GM18499 (cell line): ENCODE data around the gene CHCHD6.

Experiments used
- ATAC-seq: cut with Tn5 transposase; IDR thresholded peaks from one replicate; pipeline ENCODE4 v1.9.1; 2021; ENCODE audit warnings: moderate number of reproducible peaks; ENCODE audit not compliant: insufficient read depth, unreplicated experiment

The CHCHD6 gene

DNA sequence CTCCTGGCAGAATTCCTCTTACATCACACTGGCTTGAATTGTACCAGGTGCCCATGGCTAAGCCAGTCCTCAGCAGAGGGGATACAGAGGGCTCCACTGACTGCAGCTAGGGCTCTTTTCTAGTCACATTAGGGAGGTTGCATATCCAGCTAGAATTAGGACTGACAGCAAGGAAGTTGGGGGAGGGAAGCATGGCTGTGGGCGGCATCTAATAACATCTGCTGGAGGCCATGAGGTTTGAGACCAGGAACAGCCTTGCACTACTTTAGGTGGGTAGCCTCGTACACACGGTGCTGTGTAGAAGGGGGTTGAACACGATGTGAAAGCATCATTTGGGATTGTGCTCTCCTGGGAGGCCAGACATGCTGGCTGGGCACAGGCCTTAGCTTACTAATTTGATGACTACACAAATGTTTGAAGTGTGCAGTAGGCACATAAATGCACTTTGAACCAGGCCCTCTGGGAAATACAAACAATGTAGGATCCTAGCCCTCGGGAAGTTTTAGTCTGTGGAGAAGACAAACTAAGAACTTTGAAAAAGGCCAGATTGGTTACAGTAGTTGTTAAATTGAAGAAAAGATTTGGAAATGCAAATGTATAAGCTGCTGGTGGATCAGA is 30.2 kb downstream of the CHCHD6 start:
- ATAC-seq: no peak

DNA sequence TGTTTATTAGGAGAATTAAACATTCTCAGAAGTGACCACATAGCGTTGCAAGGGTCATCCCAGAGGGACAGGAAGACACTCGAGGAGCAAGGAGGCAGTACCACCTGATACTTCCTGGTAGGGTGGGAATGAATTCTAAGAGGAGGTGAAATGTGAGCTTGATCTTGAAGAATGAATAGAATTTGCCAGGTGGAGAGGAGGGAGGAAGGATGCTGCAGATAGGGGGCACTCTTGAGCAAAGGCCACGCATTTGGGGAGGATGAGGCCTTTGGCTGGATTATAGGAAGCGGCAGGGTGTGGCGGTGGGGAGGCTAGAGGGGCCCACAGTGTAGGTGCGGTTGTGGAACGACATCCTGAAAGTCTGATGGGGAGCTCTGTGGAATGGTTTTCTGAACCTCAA is 33.5 kb downstream of the CHCHD6 start:
- ATAC-seq: no peak

DNA sequence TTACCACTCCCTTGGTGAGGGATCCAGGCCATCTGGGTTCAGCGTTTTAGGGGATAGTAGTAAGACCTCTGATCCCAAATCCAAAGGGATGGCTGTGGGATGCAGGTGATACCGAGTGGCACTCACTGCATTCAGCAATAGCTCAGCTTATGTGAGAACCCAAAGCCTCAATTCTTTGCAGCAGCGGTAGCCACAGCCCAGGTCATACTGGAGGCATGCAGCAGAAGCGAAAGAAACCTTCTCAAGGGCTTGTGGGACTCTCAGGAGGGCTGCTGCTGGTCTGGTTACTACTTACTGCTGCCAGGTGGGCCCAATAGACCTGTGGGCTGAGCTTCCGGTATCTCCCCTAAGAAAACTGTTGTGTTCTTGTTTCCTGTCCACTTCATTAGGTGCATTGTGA is 38.0 kb downstream of the CHCHD6 start:
- ATAC-seq: no peak

DNA sequence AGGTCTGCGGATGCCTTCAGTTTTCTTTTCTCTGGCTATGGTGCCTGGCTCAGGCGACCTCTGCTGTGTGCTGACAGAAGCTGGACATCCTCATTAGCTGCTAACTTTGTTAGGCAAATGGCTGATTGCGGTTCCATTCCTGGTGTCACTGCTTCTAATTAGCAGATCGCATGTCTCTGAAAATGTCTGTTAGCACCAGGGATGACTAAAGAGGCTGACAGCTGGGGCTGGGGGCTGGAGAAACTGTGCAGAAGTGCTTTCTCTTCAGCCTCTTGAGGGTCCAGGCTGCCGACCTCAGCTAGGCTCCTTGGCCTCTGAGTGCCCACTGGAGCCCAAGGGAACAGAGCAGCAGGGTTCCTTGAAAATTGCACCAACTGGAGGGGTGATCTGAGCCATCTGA is 39.3 kb downstream of the CHCHD6 start:
- no peak for ATAC-seq

DNA sequence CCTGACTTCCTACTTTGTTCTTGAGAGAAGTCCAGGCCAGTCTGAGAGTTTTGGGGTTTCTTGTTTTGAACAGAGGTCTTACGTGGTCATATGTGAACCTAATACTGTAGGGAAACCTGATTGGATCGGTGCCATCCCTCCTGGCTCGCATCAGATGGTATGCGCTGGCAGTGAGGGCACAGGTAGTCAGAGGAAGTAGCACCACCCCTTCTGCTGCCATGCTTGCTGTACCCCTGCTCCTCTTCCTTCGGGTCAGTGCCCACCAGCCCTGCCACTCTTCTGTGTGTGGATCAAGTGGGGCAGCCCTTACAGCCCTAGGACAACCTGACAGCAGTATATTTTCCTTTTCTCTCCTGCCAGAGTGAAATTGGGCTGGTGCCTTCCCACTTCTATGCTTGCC is 39.7 kb downstream of the CHCHD6 start:
- ATAC-seq: no peak

DNA sequence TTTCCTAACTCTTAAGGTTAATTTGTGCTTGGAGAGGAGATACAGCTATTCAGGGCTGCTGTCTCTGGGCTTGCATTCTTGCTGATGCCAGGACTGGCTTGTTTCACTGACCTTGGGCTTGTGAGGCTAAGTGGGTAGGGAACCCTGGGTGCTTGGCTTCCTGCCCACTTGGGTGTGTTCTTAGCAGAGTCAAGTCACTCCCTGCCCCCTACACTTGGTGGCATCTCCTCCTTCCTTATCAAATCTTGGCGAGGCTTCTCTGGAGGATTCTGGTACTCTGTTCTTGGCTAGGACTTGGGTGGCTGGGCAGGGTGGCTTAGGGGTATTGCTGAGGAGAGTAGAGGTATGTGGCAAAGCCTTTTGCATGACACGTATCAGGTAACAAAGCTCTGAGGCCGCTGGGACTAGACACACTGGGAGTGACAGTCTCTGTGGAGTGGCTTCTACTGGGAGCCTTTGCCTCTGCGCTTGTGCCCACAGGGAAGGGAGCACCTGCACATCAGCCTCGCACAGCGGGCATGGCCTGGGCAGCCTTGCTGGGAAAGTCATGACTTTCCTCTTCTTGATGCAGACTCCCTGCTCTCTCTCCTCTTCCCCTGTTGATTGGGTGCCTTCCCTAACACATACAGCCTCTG is 41.8 kb downstream of the CHCHD6 start:
- no peak for ATAC-seq

DNA sequence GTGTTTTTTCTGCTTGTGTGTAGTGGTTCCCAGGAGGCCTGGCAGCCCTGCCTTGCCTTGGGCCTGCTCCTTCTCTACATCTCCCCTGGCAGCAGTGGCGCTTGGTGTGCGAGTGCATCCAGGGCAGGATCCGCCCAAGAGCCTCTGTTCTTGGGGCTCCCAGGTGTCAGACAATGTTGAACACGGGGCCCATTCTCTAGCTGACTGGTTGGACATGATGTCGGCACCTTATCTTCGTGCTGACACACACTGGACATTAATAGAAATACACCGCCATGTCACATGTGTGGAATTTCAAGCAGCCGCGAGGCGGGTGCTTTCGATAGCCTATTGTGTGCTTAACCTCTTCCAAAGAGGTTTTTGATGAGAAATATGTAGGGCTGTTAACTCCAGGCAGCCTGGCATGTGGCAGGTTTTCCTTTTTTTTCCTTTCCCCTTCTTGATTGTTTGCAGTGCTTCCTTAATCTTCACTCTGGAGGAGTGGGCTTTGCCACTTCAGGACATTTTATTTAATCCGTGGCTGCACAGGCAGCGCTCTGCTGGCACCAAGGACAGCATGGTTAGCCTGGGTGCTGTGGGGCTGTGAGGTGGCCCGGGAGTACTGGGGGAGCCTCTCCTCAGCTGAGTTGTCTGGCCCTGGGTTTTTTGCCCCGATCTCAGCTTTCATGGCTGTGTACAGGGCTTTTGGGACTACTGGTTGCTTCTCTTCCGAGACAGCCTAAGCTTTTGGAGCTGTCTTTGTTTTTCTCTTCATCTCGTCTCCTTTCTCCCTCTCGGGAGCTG is 42.5 kb downstream of the CHCHD6 start:
- no peak for ATAC-seq

DNA sequence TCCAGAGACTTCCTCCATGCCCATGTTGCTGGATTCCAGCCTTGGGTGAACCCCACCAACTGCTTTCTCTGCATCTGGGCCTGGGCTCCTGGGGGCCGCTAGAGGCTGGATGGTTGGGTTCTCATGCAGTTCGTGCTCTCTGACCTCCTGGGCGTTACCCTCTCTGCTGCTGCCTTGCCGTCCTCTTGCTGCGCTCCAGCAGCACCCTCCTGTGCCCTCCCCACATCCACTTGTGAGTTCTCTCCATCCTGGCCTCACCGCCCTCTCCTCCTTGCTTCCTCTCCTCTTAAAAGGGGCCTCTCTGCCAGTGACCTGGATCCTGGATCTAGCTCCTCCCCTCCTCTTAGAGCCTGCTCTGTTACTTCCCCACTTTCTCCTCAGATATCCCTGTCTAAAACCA is 43.7 kb downstream of the CHCHD6 start:
- ATAC-seq: no peak

DNA sequence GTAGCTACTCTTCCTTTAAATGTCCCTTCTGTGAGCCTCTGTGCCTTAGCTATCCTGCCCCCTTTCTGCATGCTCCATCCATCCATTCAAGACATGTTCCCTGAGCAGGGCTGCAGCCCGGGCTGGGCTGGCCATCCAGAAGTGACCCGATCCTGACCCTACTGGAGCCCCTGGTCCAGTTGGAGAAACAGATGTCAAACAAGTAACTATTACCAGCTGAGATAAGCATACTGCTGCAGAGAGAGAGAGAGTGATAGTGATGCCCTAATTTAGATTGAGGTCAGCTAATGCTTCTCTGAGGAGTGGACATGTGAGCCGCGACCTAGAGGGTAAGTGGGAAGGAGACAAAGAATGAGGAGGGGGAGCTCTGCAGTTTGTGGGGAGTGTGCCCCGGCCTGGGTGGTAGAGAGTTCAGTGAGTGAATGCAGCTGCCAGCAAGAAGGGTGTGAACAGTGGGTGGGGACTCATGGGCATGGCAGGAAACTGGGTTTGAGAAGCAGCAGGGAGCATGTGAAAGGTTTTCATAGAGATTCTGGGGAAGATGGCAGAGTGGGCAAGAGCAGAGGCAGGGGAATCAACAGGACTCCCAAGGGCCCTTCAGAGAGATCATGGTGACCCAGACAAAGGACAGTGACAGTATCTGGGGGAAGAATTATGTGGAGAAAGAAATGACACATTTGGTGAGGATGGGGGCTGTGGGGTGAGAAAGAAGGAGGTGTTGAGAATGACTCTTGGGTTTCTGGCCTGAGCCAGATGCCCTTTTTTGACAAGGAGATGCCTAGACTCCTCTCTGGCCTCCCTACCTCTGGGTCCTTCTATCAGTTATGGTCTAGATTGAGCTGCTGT is 44.9 kb downstream of the CHCHD6 start:
- ATAC-seq: no peak

DNA sequence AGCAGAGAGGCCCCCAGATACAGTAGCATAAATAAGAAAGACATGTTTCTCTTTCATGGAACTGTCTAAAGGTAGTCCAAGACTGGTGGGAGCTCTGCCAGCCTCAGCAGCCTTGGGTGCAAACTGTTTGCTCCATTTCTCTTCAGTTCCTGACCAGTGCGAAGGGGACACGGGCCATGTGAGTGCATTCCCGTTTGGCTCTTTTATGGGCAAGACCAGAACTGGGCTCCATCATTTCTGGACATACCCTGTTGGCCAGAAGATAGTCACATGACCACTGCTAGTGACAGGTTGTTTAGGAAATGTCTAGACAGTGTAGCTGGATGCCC is 45.5 kb downstream of the CHCHD6 start:
- no peak for ATAC-seq

DNA sequence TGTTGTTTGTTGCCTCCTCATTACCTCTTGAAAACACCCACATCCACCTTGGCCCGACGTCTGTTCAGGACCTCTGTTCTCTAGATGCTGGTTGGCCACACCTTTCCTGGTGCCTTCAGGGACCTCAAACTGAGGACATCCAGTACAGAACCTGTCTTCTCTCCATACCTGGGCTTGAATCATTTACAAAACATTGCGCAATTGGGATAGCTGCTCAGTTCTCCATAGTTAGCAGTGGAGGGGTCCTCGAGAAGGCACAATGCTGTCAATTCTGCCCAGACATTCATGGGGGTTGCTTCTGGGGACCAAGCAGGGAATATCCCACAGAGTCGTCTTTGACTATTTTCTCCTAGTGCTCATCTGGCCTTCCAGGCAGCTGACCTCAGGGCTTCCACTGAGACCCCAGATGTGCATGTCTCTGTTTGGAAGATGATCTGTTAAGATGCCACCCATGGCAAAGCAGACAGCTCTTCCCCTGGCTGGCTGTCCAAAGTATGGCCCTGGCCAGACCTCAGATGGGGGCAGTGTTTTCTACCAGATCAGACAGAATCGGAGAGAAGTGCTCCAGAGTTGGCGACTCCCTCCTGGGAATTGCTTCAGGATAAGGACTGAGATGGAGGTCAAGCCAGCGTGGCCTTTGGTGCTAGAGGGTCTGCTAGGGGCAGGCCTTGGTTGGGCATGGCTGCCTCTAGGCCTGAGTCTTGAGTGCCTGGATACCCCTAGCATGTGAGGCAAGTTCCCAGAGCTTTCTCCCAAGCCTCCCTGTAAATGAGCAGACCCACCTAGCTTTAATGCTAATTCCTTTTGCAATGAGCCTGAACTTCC is 46.1 kb downstream of the CHCHD6 start:
- ATAC-seq: no peak

DNA sequence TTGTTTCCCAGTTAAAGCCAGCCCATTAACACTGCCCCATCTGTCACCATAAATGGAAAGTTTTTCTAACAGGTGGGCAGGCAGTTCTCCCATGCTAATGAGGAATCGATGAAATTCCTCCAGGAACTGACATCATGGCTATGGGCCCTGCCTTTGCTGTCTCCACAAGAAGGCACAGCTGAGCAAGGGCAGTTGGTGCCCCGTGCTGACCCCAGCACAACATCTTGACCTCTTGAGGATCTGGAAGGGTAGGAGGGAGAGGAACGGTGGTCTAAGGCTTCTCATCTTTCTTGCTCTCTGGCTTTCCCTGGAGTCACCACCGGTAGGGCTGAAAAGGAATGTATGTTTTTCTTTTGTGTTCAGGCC is 46.7 kb downstream of the CHCHD6 start:
- no peak for ATAC-seq

DNA sequence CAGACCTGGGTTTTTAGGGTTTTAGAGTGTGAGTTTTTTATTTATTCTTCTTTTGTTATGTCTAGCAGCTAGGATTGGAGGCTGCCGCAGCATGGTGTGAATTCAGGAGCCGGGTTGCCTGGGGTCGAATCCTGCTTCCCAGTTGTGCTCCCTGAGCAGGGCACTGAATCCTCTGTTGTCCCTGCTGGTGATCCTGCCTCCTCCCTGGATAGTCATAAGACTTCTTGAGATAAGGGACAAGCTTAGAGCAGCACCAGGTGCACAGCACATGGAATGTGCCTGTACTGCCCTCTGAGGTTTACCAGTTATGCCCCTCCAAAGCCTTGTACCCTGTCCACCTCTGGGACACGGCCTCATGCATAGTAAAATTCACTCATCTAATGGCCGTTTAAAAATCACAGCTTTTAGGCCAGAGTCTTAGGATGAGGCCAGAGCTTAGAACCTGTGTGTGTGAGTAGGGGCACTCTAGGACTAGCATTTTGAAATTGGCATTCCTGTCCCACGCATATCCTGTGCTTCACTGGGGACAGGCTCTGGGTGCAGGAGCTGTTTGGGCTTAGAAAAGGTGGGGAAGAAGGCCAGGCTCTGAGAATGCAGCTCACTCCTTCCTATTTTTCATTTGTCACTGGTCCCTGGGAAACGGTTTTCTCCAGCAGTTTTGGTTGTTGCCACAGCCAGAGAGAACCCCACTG is 47.7 kb downstream of the CHCHD6 start:
- ATAC-seq: no peak

DNA sequence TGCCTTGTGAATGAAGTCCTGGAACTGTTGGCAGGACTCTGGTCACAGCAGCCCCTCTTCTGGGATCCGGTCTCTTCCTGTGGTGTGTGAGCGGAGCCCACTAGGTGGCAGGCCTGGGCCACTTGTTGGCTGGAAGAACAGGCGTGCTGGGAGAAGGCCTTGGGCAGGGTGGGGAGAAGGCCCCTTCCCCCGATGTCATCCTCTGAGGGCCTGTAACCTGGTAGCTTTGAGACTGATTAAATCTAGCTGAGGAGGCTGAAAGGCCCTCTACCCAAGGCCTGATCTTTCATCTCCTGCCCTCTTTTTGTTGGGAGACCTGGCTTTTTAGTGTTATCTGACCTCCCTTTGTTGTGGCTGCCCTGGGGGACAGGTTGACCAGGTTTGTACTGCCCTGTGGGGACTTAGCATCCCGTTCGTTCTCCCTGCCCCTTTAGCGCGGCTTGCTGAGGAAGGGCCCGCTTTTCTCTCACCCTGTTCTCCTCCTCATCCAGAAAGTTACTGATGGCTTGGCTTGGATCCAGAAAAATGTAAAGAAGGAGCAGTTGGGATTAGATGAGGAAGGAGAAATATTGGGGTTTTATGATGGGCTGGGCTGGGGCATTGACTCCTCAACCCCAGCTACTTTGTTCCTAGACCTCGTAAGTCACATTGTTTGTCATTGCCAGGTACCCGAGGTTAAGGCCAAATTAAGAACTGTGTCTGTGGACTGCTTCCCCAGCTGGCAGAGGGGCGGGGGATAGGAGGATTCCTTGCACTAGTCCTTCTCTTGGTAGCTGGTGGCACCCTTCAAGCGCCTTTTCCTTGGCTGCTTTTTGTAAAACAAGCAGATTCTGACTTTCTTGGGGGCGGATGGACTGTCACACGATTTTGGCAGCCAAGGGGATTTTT is 48.5 kb downstream of the CHCHD6 start:
- ATAC-seq: no peak

DNA sequence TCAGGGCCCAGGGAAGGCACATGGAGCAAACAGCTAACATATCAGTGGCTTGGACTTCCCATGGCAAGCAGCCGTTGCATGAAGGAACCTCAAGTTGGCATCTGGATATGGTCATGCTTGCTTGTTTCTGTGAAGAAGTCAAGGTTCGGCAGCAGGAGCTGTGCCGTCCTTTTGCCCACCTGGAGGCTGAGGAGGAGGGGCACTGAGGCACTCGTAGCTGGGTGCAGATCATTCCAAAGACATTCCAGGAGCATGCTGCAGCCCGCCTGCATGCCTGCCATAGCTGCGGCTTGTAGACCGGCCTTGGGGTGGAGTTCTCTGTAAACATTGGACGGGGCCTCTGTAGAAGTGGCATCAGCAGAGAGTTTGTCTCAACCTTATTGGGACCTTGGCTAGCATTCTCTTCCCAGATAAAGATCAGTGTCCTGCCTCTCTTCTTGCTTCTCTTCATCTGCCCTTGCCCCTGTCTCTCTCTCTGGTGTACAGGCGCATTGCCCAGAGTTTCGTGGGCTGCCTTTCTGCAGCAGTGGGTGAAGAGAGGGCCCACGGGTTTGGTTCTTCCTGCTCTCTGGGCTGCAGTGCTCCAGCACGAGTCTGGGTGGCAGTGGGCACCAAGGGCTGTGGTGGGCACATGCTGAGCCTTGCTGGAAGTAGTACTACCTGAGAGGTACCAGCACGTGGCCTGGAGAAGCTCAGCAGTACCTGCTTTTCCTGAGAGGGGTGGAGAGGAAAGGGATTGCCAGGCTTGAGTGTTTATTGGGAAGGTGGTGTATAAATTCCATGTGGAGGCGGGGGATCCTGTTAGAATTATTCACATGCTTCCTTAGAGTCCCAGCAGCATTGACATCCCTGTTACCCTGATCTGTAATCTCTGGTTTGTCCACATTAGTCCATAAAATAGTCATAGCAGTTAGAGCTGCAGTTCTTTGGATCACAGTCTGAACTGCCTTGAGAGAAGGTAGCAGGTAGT is 49.4 kb downstream of the CHCHD6 start:
- no peak for ATAC-seq

DNA sequence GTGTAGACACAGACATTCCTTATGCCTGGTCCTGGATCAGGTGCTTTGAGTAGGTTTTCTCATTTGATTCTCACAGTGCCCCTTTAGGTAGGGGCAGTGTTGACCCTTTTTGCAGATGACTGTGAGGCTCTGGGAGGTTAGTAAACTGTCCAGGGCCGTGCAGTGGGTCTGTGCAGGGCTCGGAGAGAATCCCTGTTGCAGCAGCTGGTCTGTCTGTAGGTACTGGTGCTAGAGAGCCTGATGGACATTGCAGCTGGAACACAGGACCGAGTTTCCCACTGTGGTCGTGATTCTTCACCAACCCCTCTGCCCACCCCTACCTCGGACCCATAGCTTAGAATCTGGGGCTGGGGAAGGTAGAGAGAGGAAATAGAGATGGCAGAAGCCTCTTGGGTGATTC is 51.8 kb downstream of the CHCHD6 start:
- no peak for ATAC-seq

DNA sequence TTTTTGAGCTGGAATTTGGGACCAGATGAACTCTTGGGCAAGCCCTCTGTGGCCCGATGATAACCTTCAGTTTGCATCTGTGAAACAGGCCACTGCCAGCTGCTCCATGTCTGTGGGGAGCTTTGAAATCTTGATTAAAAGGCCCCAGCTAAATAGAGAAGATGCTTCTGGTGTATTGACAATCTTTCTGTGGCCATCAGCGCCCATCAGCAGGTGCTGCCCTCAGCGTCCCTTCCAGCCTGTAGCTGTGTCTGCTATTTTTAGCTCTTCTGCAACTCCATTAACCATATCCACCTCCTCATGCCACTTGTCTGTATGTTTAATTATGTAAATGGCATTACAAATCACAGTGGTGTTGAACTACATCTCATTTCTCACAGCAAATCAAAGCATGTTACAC is 54.0 kb downstream of the CHCHD6 start:
- ATAC-seq: no peak

DNA sequence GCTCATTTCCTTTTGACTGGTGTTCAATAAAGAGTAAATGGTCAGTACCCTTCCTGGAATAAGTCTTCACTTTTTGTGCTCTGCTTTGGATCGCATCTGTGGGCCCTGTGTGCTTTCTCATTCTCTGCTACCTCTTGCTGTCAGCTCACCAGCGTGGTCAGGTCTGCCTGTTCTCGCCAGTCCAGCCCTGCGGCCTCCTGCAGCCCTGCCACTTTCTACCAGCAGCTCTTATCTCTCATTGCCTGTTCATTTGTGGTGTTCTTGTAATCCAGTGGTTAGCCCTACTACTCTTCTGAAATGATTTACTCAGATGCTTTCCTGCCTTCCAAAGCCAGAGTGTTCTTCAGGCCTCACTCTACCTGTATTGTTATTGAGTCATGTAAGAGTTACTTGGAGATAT is 54.8 kb downstream of the CHCHD6 start:
- ATAC-seq: no peak
